GM21528 (cell line): ENCODE results near the gene OR2AG1.
"Not testable (repeated sequence)": the region's sequence is repeated elsewhere in the genome, so short reads cannot be mapped to it uniquely, and the experiment has no call there.

Experiments used
- ATAC-seq: cut with Tn5 transposase; IDR thresholded peaks from one replicate; pipeline ENCODE4 v1.9.1; 2021; ENCODE audit warnings: mild to moderate bottlenecking, moderate library complexity; ENCODE audit not compliant: unreplicated experiment, low FRiP score

OR2AG1 gene

GRCh38 chr11:6780829-6781228 is 2.0 kb upstream of the OR2AG1 start:
- ATAC-seq = no peak

- ATAC-seq = no peak
Measured at GRCh38 chr11:6790546-6790945, 7.7 kb downstream of the OR2AG1 start.

DNA sequence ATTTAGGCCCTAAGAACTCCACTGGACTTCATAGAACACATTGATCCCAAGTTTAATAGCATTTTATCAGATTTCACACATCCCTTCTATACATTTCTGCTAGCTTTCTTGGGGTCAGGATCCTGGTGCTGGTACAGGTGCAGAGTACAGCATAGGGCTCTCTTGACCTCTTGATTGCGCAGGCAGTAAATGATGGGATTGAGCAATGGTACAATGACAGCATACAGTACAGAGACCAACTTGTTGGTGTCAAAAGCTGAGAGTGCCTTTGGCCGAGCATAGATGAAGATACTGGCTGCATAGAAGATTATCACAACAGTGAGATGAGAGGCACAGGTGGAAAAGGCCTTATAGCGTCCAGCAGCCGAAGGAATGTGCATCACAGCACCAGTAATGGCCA is 11.8 kb downstream of the OR2AG1 start:
- ATAC-seq = no peak

- no peak for ATAC-seq
Measured at GRCh38 chr11:6799402-6799801, 16.6 kb downstream of the OR2AG1 start, which contains the start of gene OR6A2. TSS of gene OR6A2 (minus strand) at chr11:6799689. CDS start at chr11:6795708, 3,981 bp downstream.

GRCh38 chr11:6801075-6801474 is 18.3 kb downstream of the OR2AG1 start:
- ATAC-seq = not testable (repeated sequence)

GRCh38 chr11:6812390-6813005 is 29.7 kb downstream of the OR2AG1 start:
- peak; percentile 74 for ATAC-seq

GRCh38 chr11:6813656-6814055 is 30.8 kb downstream of the OR2AG1 start:
- no peak for ATAC-seq

DNA sequence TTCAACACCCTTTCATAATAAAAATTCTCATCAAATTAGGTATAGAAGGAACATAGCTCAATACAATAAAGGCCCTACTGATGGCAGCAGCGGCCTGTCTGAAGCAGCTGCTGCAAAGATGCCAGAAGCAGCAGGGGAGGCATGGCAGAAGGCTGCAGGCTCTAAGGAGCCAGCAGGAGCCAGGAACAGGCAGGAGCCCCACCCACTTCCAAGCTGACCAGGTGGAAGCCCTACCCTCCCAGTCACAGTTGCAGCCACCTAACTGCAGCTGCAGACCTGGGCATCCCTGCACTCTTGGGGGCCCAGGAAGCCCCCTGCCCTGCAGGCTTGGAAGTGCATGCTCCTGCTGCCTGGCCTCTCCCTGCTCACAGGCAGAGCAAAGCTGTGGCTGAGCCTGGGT is 34.9 kb downstream of the OR2AG1 start:
- no peak for ATAC-seq

GRCh38 chr11:6818967-6819366 is 36.1 kb downstream of the OR2AG1 start:
- ATAC-seq = no peak

GRCh38 chr11:6824136-6824823 is 41.5 kb downstream of the OR2AG1 start:
- ATAC-seq = no peak

DNA sequence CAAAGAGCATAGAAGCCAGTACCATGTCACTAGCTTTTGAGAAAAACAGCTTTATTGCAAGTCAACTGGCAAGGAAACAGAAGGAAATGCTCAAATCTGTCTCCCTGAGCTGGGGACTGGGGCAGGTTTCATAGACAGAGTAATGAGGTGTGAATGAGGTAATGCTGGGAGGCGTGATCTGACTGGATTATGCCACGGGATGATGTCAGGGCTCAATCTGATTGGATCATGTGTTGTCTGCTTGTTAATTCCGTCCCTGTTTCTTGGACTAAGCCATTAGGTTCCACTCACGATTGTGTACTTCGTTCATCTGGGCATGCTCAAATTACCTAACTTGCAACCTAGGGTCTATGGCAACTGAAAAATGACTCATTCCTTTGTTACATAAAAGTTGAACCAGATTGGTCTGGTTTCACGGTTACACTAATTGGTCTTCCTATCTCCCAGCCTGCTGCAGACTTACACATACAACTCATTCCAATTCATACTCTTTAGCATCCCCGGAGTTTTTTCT is 42.5 kb downstream of the OR2AG1 start:
- no peak for ATAC-seq

GRCh38 chr11:6828103-6828502 is 45.3 kb downstream of the OR2AG1 start:
- ATAC-seq = no peak

DNA sequence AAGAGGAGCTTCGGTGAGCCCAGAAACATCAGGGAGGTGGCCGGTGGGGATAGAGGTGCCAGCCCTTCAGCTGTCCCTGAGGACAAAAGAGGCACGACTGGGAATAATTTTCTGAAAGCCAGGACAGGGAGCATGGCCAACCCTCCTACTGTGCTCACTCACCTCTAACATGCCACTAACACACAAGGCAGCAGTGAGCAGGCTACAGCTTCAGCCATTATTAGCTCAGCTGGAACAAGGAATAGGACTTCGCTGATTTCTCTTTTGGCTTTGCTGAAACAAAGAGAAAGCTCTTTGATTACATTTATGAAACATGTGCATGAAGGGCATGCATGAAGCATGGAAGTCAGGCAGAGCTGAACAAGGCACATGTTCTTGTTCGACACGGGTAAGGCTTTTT is 50.5 kb downstream of the OR2AG1 start:
- no peak for ATAC-seq

DNA sequence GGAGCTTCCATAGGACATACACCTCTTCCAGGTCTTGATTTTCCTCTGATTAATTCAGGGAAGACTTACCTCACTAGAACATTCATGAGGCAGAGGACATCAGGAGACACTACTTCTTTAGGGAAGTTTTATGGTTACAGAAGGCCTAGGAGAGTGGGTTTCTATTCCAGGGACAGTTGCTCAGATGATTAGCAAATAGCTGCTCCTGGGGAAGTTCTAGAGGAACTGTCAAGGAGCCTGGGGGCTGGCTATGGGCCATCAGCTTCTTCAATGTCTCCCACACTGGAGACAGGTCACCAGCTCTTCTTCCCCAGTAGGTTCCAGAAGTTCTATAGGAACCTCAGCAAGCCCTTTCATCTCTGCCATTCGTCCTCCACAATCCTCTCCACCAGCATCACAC is 51.2 kb downstream of the OR2AG1 start:
- no peak for ATAC-seq
